Measurements from ENCODE around the gene IGF1R.

DNA sequence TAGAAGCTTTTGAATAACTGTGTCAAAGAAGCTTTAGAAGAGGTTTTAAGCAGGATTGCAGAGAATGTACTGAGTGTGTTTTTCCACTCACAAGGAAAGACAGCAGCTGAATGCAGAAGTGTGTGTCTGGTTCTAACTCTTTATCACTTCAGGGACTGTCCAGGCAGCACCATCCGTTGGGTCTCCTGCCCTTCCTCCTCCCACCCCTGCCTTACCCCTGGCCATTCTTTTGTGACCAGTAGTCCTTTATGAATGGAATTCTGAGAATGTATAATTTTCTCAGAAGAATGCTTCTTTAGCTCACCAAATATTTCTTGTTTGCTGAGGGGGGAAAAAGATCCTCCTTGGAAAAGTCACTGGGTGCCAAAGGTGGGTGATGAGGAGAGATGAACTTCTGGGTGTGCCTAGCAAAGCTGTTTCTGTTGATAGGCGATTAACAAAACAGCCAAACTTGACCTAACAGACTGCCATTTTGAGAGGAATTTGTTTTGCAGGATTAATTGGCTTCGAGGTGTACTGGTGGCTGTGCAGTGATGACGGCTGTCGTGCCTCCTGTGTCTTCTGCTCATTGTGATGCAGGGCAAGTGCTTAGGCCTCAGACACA is 70.9 kb downstream of the IGF1R start:
- no peak for TF ChIP-seq POLR2AphosphoS5 (IDR thresholded peaks at IDR 0.05; ENCODE audit: low read depth)
- TF ChIP-seq, protein P1, sequence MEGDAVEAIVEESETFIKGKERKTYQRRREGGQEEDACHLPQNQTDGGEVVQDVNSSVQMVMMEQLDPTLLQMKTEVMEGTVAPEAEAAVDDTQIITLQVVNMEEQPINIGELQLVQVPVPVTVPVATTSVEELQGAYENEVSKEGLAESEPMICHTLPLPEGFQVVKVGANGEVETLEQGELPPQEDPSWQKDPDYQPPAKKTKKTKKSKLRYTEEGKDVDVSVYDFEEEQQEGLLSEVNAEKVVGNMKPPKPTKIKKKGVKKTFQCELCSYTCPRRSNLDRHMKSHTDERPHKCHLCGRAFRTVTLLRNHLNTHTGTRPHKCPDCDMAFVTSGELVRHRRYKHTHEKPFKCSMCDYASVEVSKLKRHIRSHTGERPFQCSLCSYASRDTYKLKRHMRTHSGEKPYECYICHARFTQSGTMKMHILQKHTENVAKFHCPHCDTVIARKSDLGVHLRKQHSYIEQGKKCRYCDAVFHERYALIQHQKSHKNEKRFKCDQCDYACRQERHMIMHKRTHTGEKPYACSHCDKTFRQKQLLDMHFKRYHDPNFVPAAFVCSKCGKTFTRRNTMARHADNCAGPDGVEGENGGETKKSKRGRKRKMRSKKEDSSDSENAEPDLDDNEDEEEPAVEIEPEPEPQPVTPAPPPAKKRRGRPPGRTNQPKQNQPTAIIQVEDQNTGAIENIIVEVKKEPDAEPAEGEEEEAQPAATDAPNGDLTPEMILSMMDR (IDR thresholded peaks at IDR 0.05; ENCODE audit: insufficient read depth, low read length), result no peak
- TF ChIP-seq, protein P2, sequence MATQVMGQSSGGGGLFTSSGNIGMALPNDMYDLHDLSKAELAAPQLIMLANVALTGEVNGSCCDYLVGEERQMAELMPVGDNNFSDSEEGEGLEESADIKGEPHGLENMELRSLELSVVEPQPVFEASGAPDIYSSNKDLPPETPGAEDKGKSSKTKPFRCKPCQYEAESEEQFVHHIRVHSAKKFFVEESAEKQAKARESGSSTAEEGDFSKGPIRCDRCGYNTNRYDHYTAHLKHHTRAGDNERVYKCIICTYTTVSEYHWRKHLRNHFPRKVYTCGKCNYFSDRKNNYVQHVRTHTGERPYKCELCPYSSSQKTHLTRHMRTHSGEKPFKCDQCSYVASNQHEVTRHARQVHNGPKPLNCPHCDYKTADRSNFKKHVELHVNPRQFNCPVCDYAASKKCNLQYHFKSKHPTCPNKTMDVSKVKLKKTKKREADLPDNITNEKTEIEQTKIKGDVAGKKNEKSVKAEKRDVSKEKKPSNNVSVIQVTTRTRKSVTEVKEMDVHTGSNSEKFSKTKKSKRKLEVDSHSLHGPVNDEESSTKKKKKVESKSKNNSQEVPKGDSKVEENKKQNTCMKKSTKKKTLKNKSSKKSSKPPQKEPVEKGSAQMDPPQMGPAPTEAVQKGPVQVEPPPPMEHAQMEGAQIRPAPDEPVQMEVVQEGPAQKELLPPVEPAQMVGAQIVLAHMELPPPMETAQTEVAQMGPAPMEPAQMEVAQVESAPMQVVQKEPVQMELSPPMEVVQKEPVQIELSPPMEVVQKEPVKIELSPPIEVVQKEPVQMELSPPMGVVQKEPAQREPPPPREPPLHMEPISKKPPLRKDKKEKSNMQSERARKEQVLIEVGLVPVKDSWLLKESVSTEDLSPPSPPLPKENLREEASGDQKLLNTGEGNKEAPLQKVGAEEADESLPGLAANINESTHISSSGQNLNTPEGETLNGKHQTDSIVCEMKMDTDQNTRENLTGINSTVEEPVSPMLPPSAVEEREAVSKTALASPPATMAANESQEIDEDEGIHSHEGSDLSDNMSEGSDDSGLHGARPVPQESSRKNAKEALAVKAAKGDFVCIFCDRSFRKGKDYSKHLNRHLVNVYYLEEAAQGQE (IDR thresholded peaks at IDR 0.05; ENCODE audit: insufficient replicate concordance, low read depth), result no peak
- no peak for TF ChIP-seq GABPA (IDR thresholded peaks at IDR 0.05; ENCODE audit: low read depth)
